ENCODE results near the gene FEM1B. TPM values are rescaled to one million over a fixed set of nuclear protein-coding genes. Genes with fewer than 3 reads are reported as not detected.

Gene FEM1B
- total RNA-seq, 3 donors from 2014 or later = 30.9 to 37.0 (median 31.7) TPM

DNA sequence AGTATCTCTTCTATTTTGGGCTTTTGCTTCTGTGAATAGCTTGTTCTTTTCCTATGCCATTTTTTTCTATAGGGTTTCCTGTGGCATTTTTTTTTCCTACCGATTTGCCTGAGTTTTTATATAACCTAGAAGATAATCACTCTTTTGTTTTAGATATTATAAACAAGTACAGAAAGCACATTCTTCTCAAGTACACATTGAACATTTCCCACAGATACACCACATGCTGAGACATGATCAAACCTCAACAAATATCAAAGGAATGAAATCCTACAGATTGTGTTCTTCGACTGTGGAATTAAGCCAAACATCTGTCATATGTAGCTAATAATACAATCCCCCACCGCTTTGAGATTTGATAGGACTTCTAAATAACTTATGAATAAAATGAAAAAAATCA lies 9.1 kb upstream of the FEM1B start:
- no peak for DNase-seq
- no peak for ATAC-seq
- no peaks in the 10 kb centered on the region for H3K4me1 Mint-ChIP-seq (ENCODE audit: low read depth)
- H3K36me3 Mint-ChIP-seq (ENCODE audit: insufficient read depth) = no peaks in the 10 kb centered on the region
- peaks cover 12% of the 10 kb centered on the region for H3K27me3 Mint-ChIP-seq (ENCODE audit: low read depth)
- H3K4me3 Mint-ChIP-seq = no peak overlapping the region
- no peaks in the 10 kb centered on the region for H3K9me3 Mint-ChIP-seq

DNA sequence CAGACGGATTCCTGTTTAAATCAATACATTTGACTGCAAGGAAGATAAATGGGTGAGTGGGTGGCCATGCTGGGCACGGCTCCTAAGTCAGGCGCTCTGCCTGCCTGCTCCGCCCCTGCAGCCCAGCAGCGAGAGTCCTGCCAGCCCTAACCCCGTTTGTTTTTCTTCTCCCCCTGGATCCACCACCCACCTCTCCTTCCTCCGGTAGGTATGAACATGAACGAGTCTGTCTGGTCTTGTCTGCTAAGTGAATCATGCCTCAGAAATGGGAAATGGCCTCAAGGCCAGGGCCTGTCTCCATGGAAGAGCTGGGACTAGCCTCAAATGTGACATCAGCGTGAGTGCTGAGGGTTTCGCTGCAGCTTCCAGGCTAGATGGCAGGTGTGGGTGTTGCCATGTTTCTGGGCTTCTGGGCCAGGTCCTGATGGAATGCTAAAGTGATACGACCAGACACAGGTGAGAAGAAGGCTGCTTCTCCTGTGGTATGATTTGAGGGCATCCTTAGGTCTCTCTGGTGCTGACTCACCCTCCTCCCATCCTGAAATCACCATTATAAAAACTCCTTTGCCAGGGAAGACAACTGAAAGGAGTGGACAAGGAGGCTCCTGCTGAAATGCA lies 5.6 kb upstream of the FEM1B start:
- Mint-ChIP-seq H3K9me3 (no peaks in the 10 kb centered on the region), H3K27me3 (ENCODE audit: low read depth) (peaks cover 4% of the 10 kb centered on the region), H3K36me3 (ENCODE audit: insufficient read depth) (no peaks in the 10 kb centered on the region), H3K4me3 (no peak overlapping the region), H3K4me1 (ENCODE audit: low read depth) (peaks cover 11% of the 10 kb centered on the region)
- DNase-seq = no peak
- ATAC-seq = no peak

DNA sequence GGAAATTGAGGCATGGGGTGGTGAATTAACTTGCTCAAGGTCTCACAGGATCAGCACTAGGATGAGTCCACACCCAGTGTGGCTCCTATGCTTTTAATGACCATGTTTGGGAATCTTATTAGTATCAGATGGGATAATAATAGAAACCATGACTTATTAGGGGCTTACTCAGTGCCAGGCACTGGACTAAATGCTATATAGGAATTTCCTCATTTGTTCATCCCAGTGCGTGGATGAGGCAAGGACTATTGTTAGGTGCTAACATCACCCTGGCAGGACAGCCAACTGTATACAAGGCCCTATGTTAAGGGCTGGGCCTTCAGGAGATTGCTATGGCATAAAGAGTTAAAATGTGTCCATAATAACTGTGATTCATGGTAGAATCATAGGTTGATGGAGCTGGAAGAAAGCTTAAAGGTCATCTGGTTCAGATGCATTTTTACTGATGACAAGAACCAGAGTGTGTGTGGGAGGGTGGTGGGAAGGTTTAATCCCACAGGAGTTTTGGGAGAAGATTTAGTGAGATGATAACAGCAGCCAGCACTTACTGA lies 4.7 kb upstream of the FEM1B start:
- Mint-ChIP-seq H3K36me3 (ENCODE audit: insufficient read depth) (no peaks in the 10 kb centered on the region), H3K4me1 (ENCODE audit: low read depth) (peaks cover 14% of the 10 kb centered on the region), H3K4me3 (no peak overlapping the region), H3K27me3 (ENCODE audit: low read depth) (peaks cover 1% of the 10 kb centered on the region), H3K9me3 (no peaks in the 10 kb centered on the region)
- ATAC-seq (no peak), DNase-seq (no peak)

DNA sequence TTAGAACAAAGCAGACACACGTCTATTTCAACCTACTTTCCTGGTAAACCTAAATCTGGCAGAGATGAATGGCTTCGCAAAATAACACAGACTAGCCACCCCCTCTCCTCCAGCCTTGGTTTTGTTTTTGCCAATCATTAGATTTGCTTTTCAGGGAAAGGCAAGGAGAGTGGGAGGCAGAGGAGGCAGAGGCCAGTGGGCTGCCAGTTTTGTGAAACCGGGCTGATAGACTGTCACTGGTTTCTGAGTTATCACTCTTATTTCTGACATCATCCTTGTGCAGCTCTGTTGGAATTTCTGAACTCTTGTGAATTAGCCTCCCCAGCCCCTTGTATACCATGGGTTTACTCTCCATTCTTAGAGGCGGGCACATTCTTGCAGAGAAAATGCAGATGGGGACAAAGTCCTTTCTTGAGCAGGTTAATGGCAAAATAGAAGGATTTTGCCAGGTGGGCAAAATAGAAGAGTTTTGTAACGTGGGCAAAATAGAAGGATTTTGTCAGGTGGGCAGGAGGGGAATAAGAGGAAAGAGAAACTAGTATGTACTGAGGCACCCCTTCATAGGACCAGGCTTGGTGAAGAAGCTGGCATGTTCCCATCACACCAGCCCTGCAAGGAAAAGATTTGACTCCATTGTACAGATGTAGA lies 3.2 kb upstream of the FEM1B start:
- Mint-ChIP-seq H3K9me3 (no peaks in the 10 kb centered on the region), H3K27me3 (ENCODE audit: low read depth) (no peaks in the 10 kb centered on the region), H3K36me3 (ENCODE audit: insufficient read depth) (no peaks in the 10 kb centered on the region), H3K4me3 (no peak overlapping the region), H3K4me1 (ENCODE audit: low read depth) (peaks cover 18% of the 10 kb centered on the region)
- no peak for DNase-seq
- ATAC-seq = no peak

DNA sequence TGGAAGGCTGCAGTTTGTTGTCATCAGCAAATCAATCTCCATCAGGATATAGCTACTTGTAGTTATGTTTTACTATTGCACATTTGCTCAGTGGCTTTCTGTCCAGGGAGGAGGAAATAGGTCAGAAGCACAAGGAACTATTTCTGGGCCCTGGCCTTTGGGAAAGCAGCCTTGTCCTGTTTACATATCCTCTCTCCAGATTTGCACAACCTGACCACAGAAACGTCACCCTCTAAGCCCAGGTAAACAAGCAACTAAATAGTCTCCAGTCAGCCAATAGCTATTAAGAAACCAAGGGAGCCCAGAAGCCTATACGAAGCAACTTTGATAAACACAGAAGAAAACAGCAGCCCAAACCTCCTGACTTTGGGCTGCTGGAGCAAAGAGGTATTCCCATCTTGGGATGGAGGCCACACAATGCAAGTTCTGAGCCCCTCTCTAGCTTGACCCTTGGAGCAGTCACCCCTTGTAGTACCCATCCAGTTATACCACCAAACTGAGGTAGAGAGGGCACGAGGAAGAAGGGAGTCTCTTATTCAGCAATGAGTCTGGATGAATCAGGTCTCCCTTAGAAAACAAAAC lies 2.3 kb upstream of the FEM1B start:
- Mint-ChIP-seq H3K4me1 (ENCODE audit: low read depth) (peaks cover 26% of the 10 kb centered on the region), H3K4me3 (no peak overlapping the region), H3K9me3 (no peaks in the 10 kb centered on the region), H3K27me3 (ENCODE audit: low read depth) (no peaks in the 10 kb centered on the region), H3K36me3 (ENCODE audit: insufficient read depth) (peaks cover 5% of the 10 kb centered on the region)
- ATAC-seq (no peak), DNase-seq (no peak)

DNA sequence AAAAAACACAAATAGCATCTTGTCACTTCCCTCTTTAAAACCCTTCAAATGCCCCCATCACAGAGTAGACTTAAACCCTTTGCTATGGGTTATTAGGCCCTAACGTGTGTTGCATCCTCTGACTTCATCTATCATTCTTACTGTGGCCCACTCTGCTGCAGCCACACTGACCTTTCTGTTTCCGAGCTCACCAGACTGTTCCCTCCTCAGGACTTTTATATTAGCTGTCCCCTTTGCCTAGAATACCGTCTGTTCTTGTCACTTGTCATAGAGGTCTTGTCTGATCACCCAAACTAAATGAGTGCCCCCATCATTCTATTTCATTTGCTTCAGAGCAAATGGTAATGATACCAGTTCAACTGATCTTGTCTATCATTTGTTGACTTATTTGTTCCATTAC lies 877 bp upstream of the FEM1B start:
- Mint-ChIP-seq H3K27me3 (ENCODE audit: low read depth) (no peaks in the 10 kb centered on the region), H3K9me3 (no peaks in the 10 kb centered on the region), H3K4me3 (peak overlapping the region; percentile 99), H3K4me1 (ENCODE audit: low read depth) (peaks cover 41% of the 10 kb centered on the region), H3K36me3 (ENCODE audit: insufficient read depth) (peaks cover 8% of the 10 kb centered on the region)
- DNase-seq = no peak
- ATAC-seq = no peak

DNA sequence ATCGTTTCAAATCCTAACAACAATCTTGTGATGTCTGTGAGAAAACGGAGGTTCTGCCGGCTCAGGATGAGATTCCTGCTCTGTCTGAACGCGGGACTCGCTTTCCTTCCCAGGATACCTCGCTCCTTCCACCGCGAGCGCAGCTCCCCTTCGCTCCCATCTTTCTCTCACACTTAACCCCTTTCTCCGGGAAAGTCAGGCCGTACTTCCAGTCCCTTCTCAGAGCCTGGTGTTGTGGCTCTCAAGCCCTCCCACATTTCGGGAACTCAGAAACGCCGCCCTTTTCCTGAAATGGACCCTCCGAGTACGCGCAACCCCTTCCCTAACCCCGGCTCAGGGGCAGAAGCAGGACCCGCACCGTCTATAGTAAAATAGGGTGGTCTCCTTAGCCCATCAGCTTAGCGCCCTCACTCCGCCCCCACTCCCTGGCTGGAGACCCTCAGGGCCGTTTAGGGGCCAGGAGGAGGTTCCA lies 378 bp upstream of the FEM1B start:
- Mint-ChIP-seq H3K9me3 (no peaks in the 10 kb centered on the region), H3K36me3 (ENCODE audit: insufficient read depth) (peaks cover 11% of the 10 kb centered on the region), H3K4me1 (ENCODE audit: low read depth) (peaks cover 46% of the 10 kb centered on the region), H3K4me3 (peak overlapping the region; percentile 99), H3K27me3 (ENCODE audit: low read depth) (no peaks in the 10 kb centered on the region)
- DNase-seq (no peak), ATAC-seq (peak; percentile 7 to 10)

DNA sequence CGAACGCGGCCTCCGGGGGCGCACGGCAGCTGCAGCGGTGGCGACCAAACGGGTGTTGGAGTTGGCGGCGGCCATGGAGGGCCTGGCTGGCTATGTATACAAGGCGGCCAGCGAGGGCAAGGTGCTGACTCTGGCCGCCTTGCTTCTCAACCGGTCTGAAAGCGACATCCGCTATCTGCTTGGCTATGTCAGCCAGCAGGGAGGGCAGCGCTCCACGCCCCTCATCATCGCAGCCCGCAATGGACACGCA lies 725 bp downstream of the FEM1B start:
- Mint-ChIP-seq H3K9me3 (no peaks in the 10 kb centered on the region), H3K4me3 (peak overlapping the region; percentile 99), H3K4me1 (ENCODE audit: low read depth) (peaks cover 49% of the 10 kb centered on the region), H3K36me3 (ENCODE audit: insufficient read depth) (peaks cover 11% of the 10 kb centered on the region), H3K27me3 (ENCODE audit: low read depth) (no peaks in the 10 kb centered on the region)
- DNase-seq (peak; percentile 65), ATAC-seq (no peak)

DNA sequence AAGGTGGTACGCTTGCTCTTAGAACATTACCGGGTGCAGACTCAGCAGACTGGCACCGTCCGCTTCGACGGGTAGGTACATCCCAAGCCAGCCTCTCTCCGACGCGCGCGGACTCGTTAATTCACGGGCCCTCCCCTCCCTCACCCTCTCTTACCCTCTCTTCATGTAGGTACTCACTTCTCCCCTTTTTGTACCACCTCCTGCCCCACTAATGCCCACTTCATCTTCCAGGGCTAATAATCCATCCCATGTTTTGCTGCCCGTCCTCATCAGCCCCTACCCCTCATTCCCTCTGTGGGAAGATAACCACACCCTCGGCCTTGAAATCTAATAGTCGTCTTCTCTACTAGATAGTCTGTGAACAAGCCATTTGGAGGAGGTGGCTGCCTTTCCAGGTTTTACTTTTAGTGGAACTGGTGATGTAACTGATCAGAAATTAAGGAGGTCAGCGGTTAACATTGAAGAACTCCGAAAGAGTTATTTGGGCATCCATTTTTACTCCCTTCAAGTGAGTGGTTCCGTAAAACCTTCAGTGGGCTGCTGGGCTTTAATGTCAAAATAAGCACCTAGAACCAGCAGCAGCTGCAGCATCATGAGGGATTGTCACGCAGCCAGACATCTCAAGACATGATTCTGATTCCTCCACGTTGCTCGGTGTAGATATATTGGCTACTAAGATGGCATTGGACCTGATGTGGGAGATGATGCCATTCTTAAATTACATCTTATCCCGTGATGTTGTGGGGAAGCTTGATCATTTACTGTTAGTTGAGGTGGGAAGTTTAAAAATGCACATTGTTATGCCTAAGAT lies 1.3 kb downstream of the FEM1B start:
- ATAC-seq (peak; percentile 4), DNase-seq (no peak)
- H3K27me3 Mint-ChIP-seq (ENCODE audit: low read depth) = no peaks in the 10 kb centered on the region
- peak overlapping the region; percentile 99 for H3K4me3 Mint-ChIP-seq
- H3K9me3 Mint-ChIP-seq = no peaks in the 10 kb centered on the region
- H3K4me1 Mint-ChIP-seq (ENCODE audit: low read depth) = peaks cover 53% of the 10 kb centered on the region
- H3K36me3 Mint-ChIP-seq (ENCODE audit: insufficient read depth) = peaks cover 13% of the 10 kb centered on the region

DNA sequence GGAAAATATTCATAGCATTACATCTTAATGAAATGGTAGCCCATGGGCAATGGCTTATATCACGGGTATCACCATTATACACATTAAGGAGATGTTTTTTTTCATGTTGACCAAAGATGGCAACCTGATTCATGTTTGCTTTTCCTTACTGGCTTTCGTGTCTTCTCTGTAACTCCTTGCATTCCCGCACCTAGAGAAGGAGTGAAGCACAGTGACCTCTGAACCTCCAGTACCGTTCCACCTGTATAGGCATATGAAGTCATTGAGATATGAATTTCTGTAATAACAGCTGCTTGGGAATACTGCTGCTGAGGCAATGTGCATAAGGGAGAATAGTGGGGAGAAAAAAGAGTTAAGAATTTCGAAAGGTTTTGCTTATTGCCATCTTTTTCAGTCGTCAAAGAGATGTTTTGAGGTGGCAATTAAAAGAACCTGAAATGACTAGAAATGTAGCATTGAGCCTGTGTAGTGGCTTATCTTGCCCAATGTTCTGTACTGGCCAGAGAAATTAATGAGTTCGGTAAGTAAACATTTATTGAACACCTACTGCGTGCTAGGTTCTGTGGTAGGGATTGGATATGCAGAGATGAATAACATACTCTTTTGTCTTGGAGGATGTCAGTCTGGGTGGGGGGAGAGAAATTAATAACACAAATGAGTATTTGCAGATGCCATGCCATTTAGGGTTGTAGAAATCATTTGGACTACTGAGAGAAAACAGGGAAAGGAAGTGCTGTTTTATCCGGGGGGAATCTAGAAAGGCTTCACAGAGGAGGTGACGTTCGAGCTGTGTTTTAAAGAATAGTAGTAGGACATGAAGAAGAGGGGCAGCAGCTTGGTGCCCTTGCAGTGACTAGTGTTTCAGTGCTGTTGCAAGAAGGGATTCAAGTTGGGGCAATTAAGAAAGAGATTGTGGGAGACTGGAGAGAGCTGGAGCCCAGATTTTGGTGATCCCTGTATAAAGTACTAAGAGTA lies 2.5 kb downstream of the FEM1B start:
- peaks cover 20% of the 10 kb centered on the region for H3K36me3 Mint-ChIP-seq (ENCODE audit: insufficient read depth)
- no peaks in the 10 kb centered on the region for H3K9me3 Mint-ChIP-seq
- no peak for DNase-seq
- peaks cover 61% of the 10 kb centered on the region for H3K4me1 Mint-ChIP-seq (ENCODE audit: low read depth)
- no peaks in the 10 kb centered on the region for H3K27me3 Mint-ChIP-seq (ENCODE audit: low read depth)
- ATAC-seq = no peak
- peak overlapping the region; percentile 99 for H3K4me3 Mint-ChIP-seq

DNA sequence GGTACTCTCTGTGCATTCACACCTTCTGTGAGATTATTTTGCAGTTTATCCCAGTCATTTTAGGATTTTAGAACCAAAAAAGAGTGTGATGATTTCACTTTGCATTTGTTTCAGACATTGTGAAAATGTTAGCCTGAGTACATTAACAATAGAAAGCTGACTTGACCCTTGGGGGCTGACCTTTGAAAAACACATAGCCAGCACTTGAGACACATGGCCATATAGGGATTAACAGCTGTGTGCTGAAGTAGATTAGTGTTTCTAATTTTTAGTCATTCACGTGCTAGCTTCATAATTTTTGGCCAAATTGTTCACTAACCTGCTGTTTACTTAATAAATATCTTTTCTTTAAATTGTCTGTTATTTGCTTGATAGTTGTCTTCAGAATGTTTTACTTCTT lies 3.5 kb downstream of the FEM1B start:
- peaks cover 27% of the 10 kb centered on the region for H3K36me3 Mint-ChIP-seq (ENCODE audit: insufficient read depth)
- peaks cover 69% of the 10 kb centered on the region for H3K4me1 Mint-ChIP-seq (ENCODE audit: low read depth)
- no peak for ATAC-seq
- H3K27me3 Mint-ChIP-seq (ENCODE audit: low read depth) = no peaks in the 10 kb centered on the region
- DNase-seq = no peak
- H3K9me3 Mint-ChIP-seq = no peaks in the 10 kb centered on the region
- H3K4me3 Mint-ChIP-seq = peak overlapping the region; percentile 99

DNA sequence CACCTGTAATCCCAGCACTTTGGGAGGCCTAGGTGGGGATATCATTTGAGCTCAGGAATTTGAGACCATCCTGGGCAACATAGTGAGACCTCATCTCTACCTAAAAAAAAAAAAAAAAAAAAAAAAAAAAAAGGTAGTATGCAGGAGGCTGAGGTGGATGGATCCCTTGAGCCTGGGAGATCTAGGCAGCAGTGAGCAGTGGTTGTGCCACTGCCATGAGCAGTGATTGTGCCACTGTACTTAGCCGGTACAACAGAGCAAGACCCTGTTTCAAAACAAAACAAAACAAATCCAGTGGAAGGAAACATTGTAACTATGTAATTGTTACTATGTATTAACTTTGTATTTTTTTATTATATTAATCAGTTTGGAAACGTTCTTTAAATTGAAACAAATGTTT lies 5.9 kb downstream of the FEM1B start:
- ATAC-seq (no peak), DNase-seq (no peak)
- no peak overlapping the region for H3K4me3 Mint-ChIP-seq
- no peaks in the 10 kb centered on the region for H3K27me3 Mint-ChIP-seq (ENCODE audit: low read depth)
- H3K36me3 Mint-ChIP-seq (ENCODE audit: insufficient read depth) = peaks cover 33% of the 10 kb centered on the region
- H3K9me3 Mint-ChIP-seq = no peaks in the 10 kb centered on the region
- peaks cover 74% of the 10 kb centered on the region for H3K4me1 Mint-ChIP-seq (ENCODE audit: low read depth)

DNA sequence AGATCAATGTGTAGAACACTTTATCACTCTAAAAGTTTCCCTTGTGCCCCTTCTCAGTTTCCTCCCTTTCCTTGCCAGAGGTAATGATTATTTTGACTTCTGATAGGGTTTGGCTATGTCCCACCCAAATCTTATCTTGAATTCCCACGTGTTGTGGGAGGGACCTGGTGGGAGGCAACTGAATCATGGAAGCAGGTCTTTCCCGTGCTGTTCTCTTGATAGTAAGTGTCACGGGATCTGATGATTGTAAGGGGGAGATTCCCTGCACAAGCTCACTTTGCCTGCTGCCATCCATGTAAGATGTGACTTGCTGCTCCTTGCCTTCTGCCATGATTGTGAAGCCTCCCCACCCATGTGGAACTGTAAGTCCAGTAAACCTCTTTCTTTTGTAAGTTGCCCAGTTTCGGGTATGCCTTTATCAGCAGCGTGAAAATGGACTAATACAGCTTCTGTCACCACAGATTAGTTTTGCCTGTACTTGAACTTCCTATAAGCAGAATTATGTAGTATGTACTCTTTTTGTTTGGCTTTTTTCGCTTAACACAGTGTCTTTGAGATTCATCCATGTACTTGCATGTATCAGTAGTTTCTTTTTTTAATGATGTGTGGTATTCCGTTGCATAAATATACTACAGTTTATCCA lies 7.2 kb downstream of the FEM1B start:
- no peak for ATAC-seq
- Mint-ChIP-seq H3K36me3 (ENCODE audit: insufficient read depth) (peaks cover 38% of the 10 kb centered on the region), H3K4me1 (ENCODE audit: low read depth) (peaks cover 78% of the 10 kb centered on the region), H3K4me3 (no peak overlapping the region), H3K9me3 (no peaks in the 10 kb centered on the region), H3K27me3 (ENCODE audit: low read depth) (no peaks in the 10 kb centered on the region)
- DNase-seq = no peak

All from activated T-cell treated with anti-CD3 and anti-CD28 coated beads, Interleukin-2, amount 50 U/mL, for 4 hours (primary cell).